HG03521 (cell line): Measurements from ENCODE around the gene TRMT1.
A peak's percentile ranks its signal among the peaks of the same experiment; 100 is the strongest.
"Not testable (repeated sequence)": the region's sequence is repeated elsewhere in the genome, so short reads cannot be mapped to it uniquely, and the experiment has no call there.

ENCODE experiments used
- ATAC-seq: cut with Tn5 transposase; IDR thresholded peaks from one replicate; pipeline ENCODE4 v1.9.1; 2021; ENCODE audit warnings: mild to moderate bottlenecking, moderate library complexity; ENCODE audit not compliant: unreplicated experiment

TRMT1 gene

DNA sequence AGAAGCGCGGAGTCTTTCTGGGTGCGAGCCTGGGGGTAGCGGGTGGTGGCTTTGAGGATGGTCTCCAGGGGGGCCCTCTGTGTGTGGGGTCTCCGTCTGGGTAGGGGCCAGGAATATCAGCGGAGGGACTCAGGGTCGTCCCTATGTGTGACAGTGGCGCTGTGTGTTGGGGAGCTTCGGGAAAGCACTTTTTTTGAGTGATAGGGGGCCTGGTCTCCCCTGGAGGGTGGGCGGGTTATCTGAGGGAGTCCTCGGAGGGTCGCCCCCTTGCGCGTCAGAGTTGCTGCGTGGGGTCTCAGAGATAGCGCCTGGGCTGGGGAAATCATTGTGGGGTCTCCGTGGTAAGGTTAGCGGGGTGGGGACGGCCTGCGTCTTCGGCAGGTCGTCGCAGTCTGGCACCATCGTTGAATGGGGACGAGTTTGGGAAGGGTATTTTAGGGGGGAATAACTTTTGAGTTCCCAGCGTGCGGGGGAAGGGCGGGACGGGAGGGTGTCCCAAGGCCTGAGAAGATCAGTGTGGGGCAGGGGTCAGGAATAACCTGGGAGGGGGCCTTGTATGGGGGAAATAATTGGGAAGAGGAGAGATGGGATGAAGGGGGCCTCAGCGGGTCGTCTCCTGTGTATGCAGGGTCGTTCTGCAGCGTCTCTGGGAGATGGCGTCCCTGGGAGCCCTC lies 34.5 kb upstream of the TRMT1 start:
- ATAC-seq = no peak

GRCh38 chr19:13150187-13150930 lies 33.8 kb upstream of the TRMT1 start, which contains the start of the genes IER2 and STX10:
Gene IER2, plus strand, starts transcription at chr19:13150411. Its CDS starts 2,776 bp downstream, at chr19:13153187.
Gene STX10, minus strand, starts transcription at chr19:13150375. Its CDS starts 202 bp downstream, at chr19:13150173.
- peak; percentile 35 for ATAC-seq

DNA sequence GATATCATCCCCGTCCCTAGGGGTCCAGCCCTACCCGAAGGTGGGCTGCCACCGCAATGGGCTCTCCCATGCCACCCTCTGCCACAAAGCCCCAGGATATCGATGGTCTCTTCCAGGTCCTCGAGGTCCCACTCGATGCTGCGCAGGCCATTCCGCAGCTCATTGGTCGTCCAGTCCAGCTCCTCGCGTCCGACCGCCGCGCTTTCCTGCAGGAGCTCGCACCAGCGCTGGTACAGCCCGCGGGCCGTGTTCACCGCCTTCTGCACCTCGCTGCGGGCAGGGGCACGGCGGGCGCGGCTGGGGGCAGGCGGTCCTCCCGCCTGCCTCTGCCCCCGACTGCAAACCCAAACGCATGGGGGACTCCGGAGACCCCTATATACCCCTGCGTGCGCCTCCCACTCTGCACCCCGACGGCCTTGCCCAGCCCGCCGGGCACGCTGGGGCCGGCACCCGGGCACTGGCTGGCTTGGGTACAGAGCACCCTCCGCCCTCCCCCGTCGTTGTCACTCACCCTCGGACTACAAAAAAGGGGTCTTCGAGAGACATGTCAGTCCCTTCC lies 33.2 kb upstream of the TRMT1 start:
- ATAC-seq = no peak

DNA sequence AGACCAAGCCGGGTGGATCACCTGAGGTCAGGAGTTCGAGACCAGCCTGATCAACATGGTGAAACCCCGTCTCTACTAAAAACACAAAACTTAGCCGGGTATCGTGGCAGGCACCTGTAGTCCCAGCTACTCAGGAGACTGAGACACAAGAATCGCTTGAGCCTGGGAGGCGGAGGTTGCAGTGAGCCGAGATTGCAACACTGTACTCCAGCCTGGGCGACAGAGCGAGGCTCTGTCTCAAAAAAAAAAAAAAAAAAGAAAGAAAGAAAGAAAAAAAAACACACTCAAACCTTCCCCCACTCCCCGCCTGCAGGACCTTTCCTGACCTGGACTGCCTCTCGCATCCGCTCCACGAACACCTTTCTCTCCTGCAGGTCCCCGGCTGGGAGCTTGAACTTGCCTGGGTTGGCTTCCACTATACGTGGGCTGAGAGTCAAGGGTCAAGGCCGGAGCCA lies 32.7 kb upstream of the TRMT1 start:
- ATAC-seq = not testable (repeated sequence)

GRCh38 chr19:13146763-13147563 lies 30.4 kb upstream of the TRMT1 start:
- no peak for ATAC-seq

DNA sequence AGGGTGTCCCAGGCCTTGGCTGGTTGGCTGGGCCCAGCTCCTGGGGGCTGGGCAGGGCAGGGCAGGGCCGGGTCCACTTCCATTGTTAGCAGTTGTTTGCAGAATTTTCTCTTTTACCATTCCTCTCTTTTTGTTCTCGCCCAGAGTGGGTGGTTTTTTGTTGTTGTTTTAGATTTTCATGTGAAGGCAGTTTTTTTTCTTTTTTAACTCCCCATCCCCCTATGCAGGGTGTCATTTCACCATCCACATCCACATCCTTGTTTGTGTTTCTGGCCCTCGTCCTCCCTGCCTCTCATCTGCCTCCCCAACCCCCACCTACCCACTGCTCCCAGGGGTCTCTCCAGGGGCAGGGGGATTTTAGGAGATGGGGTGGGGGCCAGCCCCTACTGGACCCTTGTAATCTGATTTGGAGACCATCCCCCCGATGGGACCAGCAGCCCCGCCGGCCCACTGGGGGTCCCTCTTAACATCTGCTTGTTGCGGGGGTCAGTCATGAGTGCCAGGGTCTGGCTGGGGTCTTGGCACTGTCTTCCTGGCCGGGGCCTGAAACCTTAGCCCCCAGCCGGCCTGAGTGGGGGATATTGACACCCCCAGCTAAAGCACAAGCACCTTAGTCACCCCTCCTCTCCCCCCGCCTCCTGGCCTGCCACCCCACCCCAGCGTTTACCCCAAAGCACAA lies 23.2 kb upstream of the TRMT1 start:
- ATAC-seq = no peak

GRCh38 chr19:13138916-13139198 lies 22.3 kb upstream of the TRMT1 start:
- no peak for ATAC-seq

DNA sequence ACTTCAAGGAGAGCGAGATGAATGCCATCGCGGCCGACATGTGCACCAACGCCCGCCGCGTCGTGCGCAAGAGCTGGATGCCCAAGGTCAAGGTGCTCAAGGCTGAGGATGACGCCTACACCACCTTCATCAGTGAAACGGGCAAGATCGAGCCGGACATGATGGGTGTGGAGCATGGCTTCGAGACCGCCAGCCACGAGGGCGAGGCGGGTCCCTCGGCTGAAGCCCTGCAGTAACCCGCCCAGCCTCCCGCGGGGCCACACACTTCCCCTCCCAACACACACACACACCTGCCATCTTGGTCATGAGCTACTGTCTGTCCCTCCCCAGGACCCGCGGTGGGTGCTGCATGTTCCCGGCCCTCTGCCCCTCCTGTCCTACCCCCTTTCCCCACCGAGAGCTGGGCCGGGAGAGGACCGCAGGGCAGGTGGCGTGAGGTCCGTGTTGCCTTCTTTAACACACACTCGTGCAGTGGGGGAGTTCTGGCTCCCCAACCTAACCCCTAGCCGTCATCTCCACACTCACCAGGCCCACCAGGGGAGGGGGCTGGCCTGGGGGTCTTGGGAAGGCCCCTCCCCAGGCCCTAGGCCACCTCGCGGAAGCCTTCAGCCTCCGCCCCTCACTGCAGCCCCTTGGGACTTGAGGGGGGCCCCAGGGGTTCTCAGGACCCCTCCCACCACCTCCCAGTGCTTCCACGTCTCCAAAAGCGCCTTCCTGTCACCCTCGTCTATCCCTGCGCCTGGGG lies 21.8 kb upstream of the TRMT1 start:
- ATAC-seq = no peak

DNA sequence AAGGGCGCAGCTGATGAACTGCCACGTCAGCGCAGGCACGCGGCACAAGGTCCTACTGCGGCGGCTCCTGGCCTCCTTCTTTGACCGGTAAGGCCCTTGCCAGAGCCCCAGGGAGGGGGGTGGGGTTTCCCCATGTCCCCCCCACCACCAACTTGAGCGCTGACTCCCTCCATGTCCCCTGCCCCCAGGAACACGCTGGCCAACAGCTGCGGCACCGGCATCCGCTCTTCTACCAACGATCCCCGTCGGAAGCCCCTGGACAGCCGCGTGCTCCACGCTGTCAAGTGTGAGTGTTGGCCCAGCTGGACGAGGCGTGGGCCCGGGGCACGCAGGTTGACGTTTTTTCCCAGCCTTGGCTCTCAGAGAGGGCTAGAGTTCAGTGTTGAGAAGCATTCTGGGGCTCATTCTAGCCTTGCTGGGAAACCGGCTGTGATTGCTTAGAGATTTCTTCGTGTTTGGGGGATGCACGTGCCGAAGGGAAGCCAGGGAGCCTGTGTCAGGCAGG lies 20.8 kb upstream of the TRMT1 start:
- no peak for ATAC-seq

DNA sequence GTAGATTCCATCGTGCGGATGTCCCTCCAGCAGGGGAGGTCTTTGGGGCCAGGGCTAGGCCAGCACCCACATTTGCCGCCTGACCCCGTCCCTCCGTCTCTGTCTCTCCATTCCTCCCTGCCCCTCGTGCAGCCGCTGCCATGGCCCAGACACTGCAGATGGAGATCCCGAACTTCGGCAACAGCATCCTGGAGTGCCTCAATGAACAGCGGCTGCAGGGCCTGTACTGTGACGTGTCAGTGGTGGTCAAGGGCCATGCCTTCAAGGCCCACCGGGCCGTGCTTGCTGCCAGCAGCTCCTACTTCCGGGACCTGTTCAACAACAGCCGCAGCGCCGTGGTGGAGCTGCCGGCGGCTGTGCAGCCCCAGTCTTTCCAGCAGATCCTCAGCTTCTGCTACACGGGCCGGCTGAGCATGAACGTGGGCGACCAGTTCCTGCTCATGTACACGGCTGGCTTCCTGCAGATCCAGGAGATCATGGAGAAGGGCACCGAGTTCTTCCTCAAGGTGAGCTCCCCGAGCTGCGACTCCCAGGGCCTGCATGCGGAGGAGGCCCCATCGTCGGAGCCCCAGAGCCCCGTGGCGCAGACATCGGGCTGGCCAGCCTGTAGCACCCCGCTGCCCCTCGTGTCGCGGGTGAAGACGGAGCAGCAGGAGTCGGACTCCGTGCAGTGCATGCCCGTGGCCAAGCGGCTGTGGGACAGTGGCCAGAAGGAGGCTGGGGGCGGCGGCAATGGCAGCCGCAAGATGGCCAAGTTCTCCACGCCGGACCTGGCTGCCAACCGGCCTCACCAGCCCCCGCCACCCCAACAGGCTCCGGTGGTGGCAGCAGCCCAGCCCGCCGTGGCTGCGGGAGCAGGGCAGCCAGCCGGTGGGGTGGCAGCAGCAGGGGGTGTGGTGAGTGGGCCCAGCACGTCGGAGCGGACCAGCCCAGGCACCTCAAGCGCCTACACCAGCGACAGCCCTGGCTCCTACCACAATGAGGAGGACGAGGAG lies 18.8 kb upstream of the TRMT1 start:
- no peak for ATAC-seq

DNA sequence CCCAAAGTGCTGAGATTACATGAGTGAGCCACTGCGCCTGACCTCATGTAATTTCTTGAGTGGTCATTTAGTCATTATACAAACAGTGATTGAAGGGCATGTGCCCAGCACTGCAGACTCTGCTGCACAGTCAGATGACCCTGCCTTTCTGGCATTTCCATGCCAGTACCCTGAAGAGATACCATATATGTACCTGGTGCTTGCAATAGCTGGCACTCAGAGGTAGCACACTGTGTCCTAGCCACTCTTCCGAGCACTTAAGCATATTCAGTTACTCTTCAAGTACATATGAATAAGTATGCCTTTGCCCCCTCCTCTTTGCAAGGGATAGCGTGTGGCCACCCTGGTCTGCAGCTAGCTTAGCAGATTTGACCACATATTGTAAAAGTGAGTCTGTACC lies 18.1 kb upstream of the TRMT1 start:
- ATAC-seq = no peak

DNA sequence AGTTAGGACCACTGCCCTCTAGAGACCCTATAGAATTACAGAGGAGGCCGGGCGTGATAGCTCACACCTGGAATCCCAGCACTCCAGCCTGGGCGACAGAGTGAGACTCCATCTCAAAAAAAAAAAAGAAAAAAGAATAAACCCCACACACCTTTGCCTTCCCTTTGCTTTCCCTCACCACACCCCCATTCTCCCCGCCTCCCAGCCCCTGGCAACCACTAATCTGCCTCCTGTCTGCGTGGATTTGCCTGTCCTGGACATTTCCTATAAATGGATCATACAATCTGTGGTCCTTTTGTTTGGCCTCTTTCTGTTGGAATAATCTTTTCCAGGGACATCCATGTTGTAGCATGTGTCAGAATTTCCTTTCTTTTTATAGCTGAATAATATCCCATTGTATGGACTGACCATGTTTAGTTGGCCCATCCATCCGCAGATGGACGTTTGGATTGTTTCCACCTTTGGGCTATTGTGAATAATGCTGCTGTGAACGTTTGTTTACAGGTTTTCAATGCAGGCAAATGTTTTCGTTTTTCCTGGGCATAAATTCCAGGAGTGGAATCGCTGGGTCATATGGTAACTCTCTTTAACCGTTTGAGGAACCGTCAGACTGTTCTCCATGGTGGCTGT lies 16.8 kb upstream of the TRMT1 start:
- ATAC-seq = no peak

DNA sequence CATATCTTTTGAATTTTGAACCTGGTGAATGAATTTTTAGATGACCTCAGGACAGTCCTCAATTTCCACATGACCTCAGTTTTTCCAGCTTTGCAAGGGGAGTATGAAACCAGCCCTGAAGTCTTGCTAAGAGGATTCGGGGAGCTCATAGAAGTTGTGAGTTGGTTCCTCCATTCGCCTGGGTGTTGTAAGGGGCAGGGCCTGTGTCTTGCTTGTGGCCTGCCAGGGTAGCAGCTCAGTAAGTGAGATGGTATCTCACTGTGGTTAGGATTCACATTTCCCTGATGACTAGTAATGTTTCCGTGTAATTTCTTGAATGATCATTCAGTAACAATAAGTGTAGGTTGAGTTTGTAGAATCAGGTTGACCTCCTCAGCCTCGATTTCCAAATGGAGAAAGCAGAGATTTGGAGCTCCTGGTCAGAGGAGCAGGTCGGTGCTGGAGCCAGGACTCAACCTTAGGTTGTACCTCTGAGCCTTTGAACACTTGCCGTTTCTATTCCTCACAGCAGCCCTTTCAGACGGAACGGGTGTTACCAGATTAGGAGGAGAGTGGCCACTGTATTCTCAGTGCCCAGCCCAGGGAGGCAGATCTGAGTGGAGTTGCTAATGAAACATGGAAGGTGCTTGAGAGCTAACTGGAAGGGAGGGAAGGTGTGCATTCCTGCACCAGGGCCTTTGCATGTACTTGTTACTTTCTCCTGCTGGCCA lies 16.1 kb upstream of the TRMT1 start:
- ATAC-seq = no peak

DNA sequence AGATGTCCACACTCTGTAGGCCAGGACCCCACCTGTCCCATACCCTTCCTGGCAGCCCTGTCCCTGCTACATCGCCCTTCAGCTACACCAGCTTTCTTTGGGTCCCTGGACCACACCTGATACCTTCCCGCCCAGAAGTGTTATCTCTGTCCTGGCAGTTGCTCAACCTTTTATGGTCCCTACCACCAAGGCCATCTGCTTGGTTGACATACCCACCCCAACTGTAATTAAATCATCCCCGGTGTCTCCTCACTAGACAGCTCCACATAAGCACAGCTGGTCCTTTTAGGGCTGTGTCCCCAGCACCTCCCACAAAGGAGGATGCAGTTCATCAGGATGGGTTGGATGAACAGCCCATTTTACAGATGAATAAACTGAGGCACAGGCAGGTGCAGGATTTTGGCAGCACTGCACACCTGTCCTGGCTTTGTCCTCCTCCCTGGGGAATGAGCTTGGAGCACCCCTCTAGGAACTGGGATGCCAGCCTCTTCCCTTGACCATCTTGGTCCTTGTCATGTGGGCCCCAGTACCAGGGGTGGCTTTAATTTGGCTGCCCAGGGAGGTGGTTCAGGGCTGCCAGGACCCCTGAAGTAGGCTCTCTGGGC lies 14.4 kb upstream of the TRMT1 start:
- ATAC-seq = no peak

- ATAC-seq = no peak
Measured at GRCh38 chr19:13129384-13129783, 12.8 kb upstream of the TRMT1 start.

- ATAC-seq = no peak
Measured at GRCh38 chr19:13128583-13128982, 12.0 kb upstream of the TRMT1 start.
